ENCODE data around the gene DRC7. TPM values are rescaled to one million over a fixed set of nuclear protein-coding genes. Genes with fewer than 3 reads are reported as not detected.
"Not testable (repeated sequence)": the region's sequence is repeated elsewhere in the genome, so short reads cannot be mapped to it uniquely, and the experiment has no call there.

DRC7 gene
- total RNA-seq, 2 donors from 2014 or later: not detected

DNA sequence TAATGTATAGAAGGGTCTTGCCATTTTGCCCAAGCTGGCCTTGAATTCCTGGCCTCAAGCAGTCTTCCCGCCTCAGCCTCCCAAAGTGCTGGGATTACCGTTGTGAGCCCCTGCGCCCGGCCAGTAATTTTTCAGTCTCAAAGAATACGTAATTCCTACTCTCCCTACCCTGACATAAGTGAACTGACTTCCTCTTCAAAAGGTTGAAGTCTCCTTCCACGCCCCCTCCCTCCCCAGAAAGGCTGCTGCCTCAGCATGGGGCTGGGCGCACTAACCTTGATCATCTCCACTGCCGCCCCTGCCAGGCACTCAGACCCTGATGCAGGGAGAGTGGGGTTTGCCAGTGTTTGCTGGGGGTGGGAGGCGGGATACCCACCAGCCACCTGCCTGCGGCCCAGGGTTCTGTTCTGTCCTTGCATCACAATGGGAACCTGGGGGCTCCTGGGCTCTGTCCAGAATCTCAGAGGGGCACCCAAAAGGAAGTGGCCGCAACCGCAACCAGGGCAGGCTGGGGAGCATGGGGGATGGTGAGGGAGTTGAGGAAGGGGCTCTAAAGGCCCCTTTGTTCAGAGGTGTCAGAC, 80.2 kb downstream of the DRC7 start:
- H3K9ac ChIP-seq (ENCODE audit: low read depth in 2 of 2, low read length in 2 of 2): no peak overlapping the region
- no peak for DNase-seq
- H3K27me3 ChIP-seq: no peaks in the 10 kb centered on the region
- no peak overlapping the region for H3K27ac ChIP-seq
- H3K9me3 ChIP-seq: no peaks in the 10 kb centered on the region
- H3K4me3 ChIP-seq: no peak overlapping the region
- no peaks in the 10 kb centered on the region for H3K36me3 ChIP-seq
- no peak for TF ChIP-seq CTCF (IDR thresholded peaks at IDR 0.05)
- H3K4me1 ChIP-seq: no peaks in the 10 kb centered on the region
- intact Hi-C loops (cut with DNase I): no loop called here

GRCh38 chr16:57775661-57776469, 81.3 kb downstream of the DRC7 start:
- Histone ChIP-seq H3K9me3 (no peaks in the 10 kb centered on the region), H3K27ac (no peak overlapping the region), H3K4me3 (no peak overlapping the region), H3K9ac (ENCODE audit: low read depth in 2 of 2, low read length in 2 of 2) (no peak overlapping the region), H3K36me3 (no peaks in the 10 kb centered on the region), H3K27me3 (no peaks in the 10 kb centered on the region), H3K4me1 (no peaks in the 10 kb centered on the region)
- DNase-seq: peak; percentile 62
- intact Hi-C loops (cut with DNase I): no loop called here
- peak; percentile 49 for TF ChIP-seq CTCF (IDR thresholded peaks at IDR 0.05)

GRCh38 chr16:57778658-57779057, 84.1 kb downstream of the DRC7 start:
- no peak overlapping the region for H3K27ac ChIP-seq
- H3K27me3 ChIP-seq: no peaks in the 10 kb centered on the region
- intact Hi-C loops (cut with DNase I): no loop called here
- no peak for TF ChIP-seq CTCF (IDR thresholded peaks at IDR 0.05)
- no peak overlapping the region for H3K4me3 ChIP-seq
- H3K9me3 ChIP-seq: no peaks in the 10 kb centered on the region
- no peaks in the 10 kb centered on the region for H3K4me1 ChIP-seq
- no peaks in the 10 kb centered on the region for H3K36me3 ChIP-seq
- DNase-seq: no peak
- H3K9ac ChIP-seq (ENCODE audit: low read depth in 2 of 2, low read length in 2 of 2): no peak overlapping the region

- H3K36me3 ChIP-seq; intact Hi-C loops (cut with DNase I); H3K4me3 ChIP-seq; H3K27ac ChIP-seq; H3K4me1 ChIP-seq; H3K27me3 ChIP-seq; H3K9me3 ChIP-seq; DNase-seq; H3K9ac ChIP-seq (ENCODE audit: low read depth in 2 of 2, low read length in 2 of 2): not testable (repeated sequence)
These were observed 85.2 kb downstream of the DRC7 start for GRCh38 chr16:57779836-57780235.

DNA sequence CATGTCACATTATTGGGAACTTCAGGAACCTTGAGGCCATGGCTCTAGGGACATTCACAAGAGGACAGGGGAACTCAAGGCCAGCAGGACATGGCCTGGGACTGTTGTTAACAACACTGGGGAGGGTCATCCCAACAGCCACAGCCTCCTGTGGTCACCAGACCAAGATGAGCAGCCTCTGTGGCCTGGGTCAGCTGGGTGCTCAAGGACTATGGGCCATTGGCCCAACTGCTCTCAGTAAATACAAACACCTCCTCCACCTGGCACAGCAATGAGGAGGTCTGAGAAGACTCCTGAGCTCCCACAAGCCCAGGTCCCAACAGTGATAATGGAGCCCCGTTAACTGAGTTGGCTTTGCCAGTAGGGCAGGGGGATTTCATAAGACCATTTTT, 86.7 kb downstream of the DRC7 start:
- intact Hi-C loops (cut with DNase I): no loop called here
- Histone ChIP-seq H3K27me3 (no peaks in the 10 kb centered on the region), H3K9ac (ENCODE audit: low read depth in 2 of 2, low read length in 2 of 2) (no peak overlapping the region), H3K4me1 (no peaks in the 10 kb centered on the region), H3K27ac (no peak overlapping the region), H3K4me3 (no peak overlapping the region), H3K9me3 (no peaks in the 10 kb centered on the region), H3K36me3 (no peaks in the 10 kb centered on the region)
- TF ChIP-seq CTCF (IDR thresholded peaks at IDR 0.05): no peak
- no peak for DNase-seq

Small RNA genes within 50 kb of the gene (microRNA-seq; reads per million reads assigned to microRNA genes)
- not detected for gene MIR6772

Other genes with a start within 250 kb of the DRC7 start
- 10 to 100 TPM; 54.9 to 67.4 TPM for gene CIAPIN1, start 247.4 kb upstream of the DRC7 start, total RNA-seq
- gene COQ9, start 247.3 kb upstream of the DRC7 start, total RNA-seq: 100 to 1,000 TPM; 104 to 125 TPM
- gene POLR2C, start 232.1 kb upstream of the DRC7 start, total RNA-seq: 10 to 100 TPM; 55.7 to 56.0 TPM
- gene DOK4, start 208.3 kb upstream of the DRC7 start, total RNA-seq: 100 to 1,000 TPM; 121 to 141 TPM
- gene CCDC102A, start 158.2 kb upstream of the DRC7 start, total RNA-seq: 1 to 10 TPM; 1.9 to 2.5 TPM
- 1 to 10 TPM; 1.4 to 3.0 TPM for gene ADGRG5, start 152.2 kb upstream of the DRC7 start, total RNA-seq
- 100 to 1,000 TPM in 1 of 2 donors, 10 to 100 TPM in 1; 68.9 to 126 TPM for gene ADGRG1, start 66.2 kb upstream of the DRC7 start, total RNA-seq
- gene ADGRG3, start 26.5 kb upstream of the DRC7 start, total RNA-seq: under 1 TPM; 0.27 to 0.82 TPM
- 10 to 100 TPM; 17.0 to 26.3 TPM for gene KATNB1, start 41.0 kb downstream of the DRC7 start, total RNA-seq
- gene KIFC3, start 107.7 kb downstream of the DRC7 start, total RNA-seq: 1 to 10 TPM; 3.8 to 5.7 TPM